Cerebellar cortex (tissue), 1 donor: Measurements from ENCODE around the gene CRIP1.

ENCODE experiments used
- DNase-seq: peaks from one replicate; pipeline ENCODE4 v3.0.0-alpha.2; 2015; ENCODE audit warnings: low spot score

Gene CRIP1

GRCh38 chr14:105470350-105471296 is 16.1 kb upstream of the CRIP1 start:
- no peak for DNase-seq

GRCh38 chr14:105471297-105471821 is 15.3 kb upstream of the CRIP1 start:
- no peak for DNase-seq

- DNase-seq = no peak
These were observed 14.7 kb upstream of the CRIP1 start for GRCh38 chr14:105471823-105472485.

GRCh38 chr14:105472486-105472991 is 14.1 kb upstream of the CRIP1 start:
- DNase-seq = no peak

- DNase-seq = no peak
These were observed 13.5 kb upstream of the CRIP1 start for GRCh38 chr14:105473033-105473676.

- DNase-seq = peak; percentile 80
These were observed 12.8 kb upstream of the CRIP1 start for GRCh38 chr14:105473677-105474482.

GRCh38 chr14:105474483-105475268 is 12.0 kb upstream of the CRIP1 start, which contains the start of gene CRIP2:
TSS of gene CRIP2 (plus strand) at chr14:105474821. CDS start at chr14:105474863, 42 bp downstream.
- no peak for DNase-seq

GRCh38 chr14:105475269-105476096 is 11.2 kb upstream of the CRIP1 start:
- DNase-seq = no peak

GRCh38 chr14:105476097-105476830 is 10.4 kb upstream of the CRIP1 start:
- no peak for DNase-seq

GRCh38 chr14:105476831-105477659 is 9.6 kb upstream of the CRIP1 start:
- DNase-seq = no peak

GRCh38 chr14:105477660-105478397 is 8.9 kb upstream of the CRIP1 start:
- DNase-seq = no peak

GRCh38 chr14:105478398-105479251 is 8.1 kb upstream of the CRIP1 start:
- DNase-seq = no peak

- no peak for DNase-seq
These were observed 7.1 kb upstream of the CRIP1 start for GRCh38 chr14:105479431-105480158.

- no peak for DNase-seq
These were observed 6.4 kb upstream of the CRIP1 start for GRCh38 chr14:105480199-105480746.
